ENCODE data around the gene KCNQ1. TPM values are rescaled to one million over a fixed set of nuclear protein-coding genes. Genes with fewer than 3 reads are reported as not detected.
A peak's percentile ranks its signal among the peaks of the same experiment; 100 is the strongest.

The KCNQ1 gene
- total RNA-seq, 1 experiment from 2014 or later: not detected

DNA sequence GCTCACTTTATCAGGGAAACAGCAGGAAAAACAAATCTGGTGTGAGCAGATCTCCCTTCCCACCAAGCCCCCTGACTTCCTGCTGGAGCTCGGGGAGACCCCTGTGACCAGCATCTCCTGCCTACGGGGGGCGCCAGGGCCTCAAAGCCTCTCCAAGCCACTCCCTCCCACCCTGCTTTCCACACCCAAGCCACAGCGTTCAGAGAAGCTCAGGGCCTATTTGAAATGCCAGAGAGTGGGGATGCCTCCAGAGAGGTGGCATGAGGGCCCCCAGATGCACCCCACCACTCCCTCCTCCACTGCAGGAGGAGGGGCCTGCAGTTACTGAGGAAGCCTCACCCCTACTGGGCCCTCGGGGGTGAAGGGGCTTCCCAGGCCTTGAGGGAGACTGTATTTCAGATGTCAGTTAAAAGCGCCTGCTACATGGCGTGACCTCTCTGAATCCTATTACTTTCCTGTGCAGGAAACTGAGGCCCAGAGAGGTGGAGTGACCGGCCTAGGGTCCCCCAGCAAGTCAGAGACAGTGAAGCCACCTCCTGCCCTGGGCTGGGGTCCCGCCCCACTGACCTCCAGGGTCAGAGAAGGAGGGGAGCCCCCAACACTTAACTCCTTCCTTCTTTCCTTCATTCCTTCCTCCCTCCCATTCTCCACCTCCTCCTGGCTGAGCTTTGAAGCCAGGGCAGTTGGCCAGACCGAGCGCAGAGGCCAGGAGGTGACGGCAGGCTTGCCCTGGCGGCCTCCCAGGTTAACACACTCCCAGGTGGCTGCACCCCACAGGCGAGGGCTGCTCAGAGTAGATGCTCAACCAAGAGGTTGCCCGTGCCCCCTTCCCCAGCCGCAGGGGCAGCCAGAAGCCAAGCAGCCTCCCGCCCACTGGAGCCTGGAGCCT is 446.8 kb downstream of the KCNQ1 start:
- DNase-seq: no peak
- ChIA-PET CTCF (interaction anchor here (0.6 to 1.5 kb wide), 4 partner anchors 39 to 359 kb away, joined by 3 to 4 read pairs (median 4); no protein-coding TSS in a partner anchor), POLR2A (ENCODE audit: unreplicated experiment) (interaction anchor here (1.0 kb wide), 1 partner anchor 38 kb away, joined by 6 read pairs; the partner anchor contains the start of gene PHLDA2)
- H3K27me3 ChIP-seq (ENCODE audit: insufficient read depth, low read depth): no peaks in the 10 kb centered on the region
- intact Hi-C loops (cut with micrococcal nuclease; ENCODE audit: unreplicated experiment): loop anchor here (1.0 to 2.0 kb wide), 3 partner anchors 39 to 463 kb away; no protein-coding TSS in a partner anchor
- no TSS peak for BruUV-seq (replicated peaks)
- H2AFZ ChIP-seq: peak overlapping the region; percentile 79; the same call in 1 of the 2 replicates
- H3K79me2 ChIP-seq (ENCODE audit: low read depth): no peaks in the 10 kb centered on the region
- H3K9me2 ChIP-seq (ENCODE audit: insufficient read depth): no peaks in the 10 kb centered on the region
- H3K4me1 ChIP-seq (replicated peaks; ENCODE audit: insufficient read depth): peaks cover 8% of the 10 kb centered on the region; the same call in 1 of the 2 replicates
- no peaks in the 10 kb centered on the region for H3K36me3 ChIP-seq (ENCODE audit: low read depth)
- H3K4me2 ChIP-seq: peak overlapping the region; percentile 94
- TF ChIP-seq, protein P1, sequence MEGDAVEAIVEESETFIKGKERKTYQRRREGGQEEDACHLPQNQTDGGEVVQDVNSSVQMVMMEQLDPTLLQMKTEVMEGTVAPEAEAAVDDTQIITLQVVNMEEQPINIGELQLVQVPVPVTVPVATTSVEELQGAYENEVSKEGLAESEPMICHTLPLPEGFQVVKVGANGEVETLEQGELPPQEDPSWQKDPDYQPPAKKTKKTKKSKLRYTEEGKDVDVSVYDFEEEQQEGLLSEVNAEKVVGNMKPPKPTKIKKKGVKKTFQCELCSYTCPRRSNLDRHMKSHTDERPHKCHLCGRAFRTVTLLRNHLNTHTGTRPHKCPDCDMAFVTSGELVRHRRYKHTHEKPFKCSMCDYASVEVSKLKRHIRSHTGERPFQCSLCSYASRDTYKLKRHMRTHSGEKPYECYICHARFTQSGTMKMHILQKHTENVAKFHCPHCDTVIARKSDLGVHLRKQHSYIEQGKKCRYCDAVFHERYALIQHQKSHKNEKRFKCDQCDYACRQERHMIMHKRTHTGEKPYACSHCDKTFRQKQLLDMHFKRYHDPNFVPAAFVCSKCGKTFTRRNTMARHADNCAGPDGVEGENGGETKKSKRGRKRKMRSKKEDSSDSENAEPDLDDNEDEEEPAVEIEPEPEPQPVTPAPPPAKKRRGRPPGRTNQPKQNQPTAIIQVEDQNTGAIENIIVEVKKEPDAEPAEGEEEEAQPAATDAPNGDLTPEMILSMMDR (conservative IDR thresholded peaks at IDR 0.05): no peak
- TF ChIP-seq EZH2 (IDR thresholded peaks at IDR 0.05; ENCODE audit: low read depth): no peak
- no peaks in the 10 kb centered on the region for H4K20me1 ChIP-seq (ENCODE audit: insufficient read depth)
- H3K4me3 ChIP-seq: peak overlapping the region; percentile 62; the same call in 1 of the 2 replicates
- no peaks in the 10 kb centered on the region for H3K9me3 ChIP-seq (ENCODE audit: insufficient read depth, low read depth)
- H3F3A ChIP-seq (ENCODE audit: insufficient read depth, low read depth): 0 out of 2 replicates have a peak, but pooled peaks cover 3% of the 10 kb centered on the region
- H3K27ac ChIP-seq: peak overlapping the region; percentile 63; the same call in 1 of the 2 replicates

DNA sequence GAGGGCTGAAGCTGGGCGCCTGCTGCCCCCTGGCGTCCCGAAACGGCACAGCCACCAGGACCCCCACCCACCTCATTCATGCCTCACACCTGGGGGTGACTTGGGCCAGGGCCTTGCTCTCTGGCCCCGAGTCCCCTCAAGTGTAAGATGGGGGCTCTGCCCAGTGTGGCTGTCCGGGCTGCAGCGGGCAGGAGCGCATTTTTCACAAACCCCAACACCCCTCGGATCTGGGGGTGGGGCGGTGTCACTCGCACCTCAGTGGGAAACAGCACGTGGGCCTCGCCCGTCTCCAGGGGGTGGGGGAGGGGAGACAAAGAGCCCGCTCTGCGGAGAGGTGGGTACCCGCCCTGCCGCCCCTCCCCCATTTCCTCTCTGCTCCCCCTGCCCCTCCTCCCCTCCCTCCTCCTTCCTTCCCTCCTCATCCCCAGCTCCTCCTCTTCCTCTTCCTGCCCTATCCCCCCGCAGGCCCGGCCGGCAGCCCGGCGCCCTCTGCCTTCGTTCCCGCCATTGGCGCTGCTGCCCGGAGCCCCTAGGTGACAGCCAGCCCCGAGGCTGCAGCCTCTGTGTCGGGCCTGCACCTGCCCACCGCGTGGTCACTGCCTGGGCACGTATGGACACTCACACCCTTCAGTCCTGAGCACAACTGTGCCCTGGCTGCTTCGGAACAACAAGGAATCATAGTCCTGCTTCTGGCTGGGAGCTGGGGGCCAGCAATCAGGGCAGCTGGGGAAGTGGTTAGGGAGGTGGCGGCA is 447.6 kb downstream of the KCNQ1 start:
- no peaks in the 10 kb centered on the region for H3K9me2 ChIP-seq (ENCODE audit: insufficient read depth)
- peak overlapping the region; percentile 63 for H3K27ac ChIP-seq
- peak overlapping the region; percentile 81; the same call in 1 of the 2 replicates for H2AFZ ChIP-seq
- H3K9me3 ChIP-seq (ENCODE audit: insufficient read depth, low read depth): no peaks in the 10 kb centered on the region
- no TSS peak for BruUV-seq (replicated peaks)
- no peaks in the 10 kb centered on the region for H4K20me1 ChIP-seq (ENCODE audit: insufficient read depth)
- POLR2A ChIA-PET (ENCODE audit: unreplicated experiment): interaction anchor here (0.6 to 1.0 kb wide), 2 partner anchors 10 to 37 kb away, joined by 6 to 30 read pairs; partner anchors contain the start of gene PHLDA2
- no peaks in the 10 kb centered on the region for H3K36me3 ChIP-seq (ENCODE audit: low read depth)
- 0 out of 2 replicates have a peak, but pooled peaks cover 3% of the 10 kb centered on the region for H3F3A ChIP-seq (ENCODE audit: insufficient read depth, low read depth)
- H3K79me2 ChIP-seq (ENCODE audit: low read depth): no peaks in the 10 kb centered on the region
- CTCF ChIA-PET: interaction anchor here (0.5 to 1.5 kb wide), 7 partner anchors 10 to 585 kb away, joined by 3 to 7 read pairs (median 4); a partner anchor contains a TSS
- peaks cover 8% of the 10 kb centered on the region; the same call in 1 of the 2 replicates for H3K4me1 ChIP-seq (replicated peaks; ENCODE audit: insufficient read depth)
- TF ChIP-seq, protein P1 (conservative IDR thresholded peaks at IDR 0.05): peak; percentile 91
- TF ChIP-seq EZH2 (IDR thresholded peaks at IDR 0.05; ENCODE audit: low read depth): no peak
- H3K4me2 ChIP-seq: peak overlapping the region; percentile 94
- intact Hi-C loops (cut with micrococcal nuclease; ENCODE audit: unreplicated experiment): loop anchor here (1.0 to 2.0 kb wide), 3 partner anchors 38 to 464 kb away; no protein-coding TSS in a partner anchor
- DNase-seq: peak in 1 of 2 experiments; percentile 57
- H3K27me3 ChIP-seq (ENCODE audit: insufficient read depth, low read depth): no peaks in the 10 kb centered on the region
- peak overlapping the region; percentile 62; the same call in 1 of the 2 replicates for H3K4me3 ChIP-seq
